Osteoblast (primary cell): ENCODE measurements around the gene PAPSS1. TPM values are rescaled to one million over a fixed set of nuclear protein-coding genes. Genes with fewer than 3 reads are reported as not detected.

Experiments used
- DNase-seq: peaks from one replicate; pipeline ENCODE4 v3.0.0; 2011; ENCODE audit warnings: low spot score, mixed read lengths; ENCODE audit not compliant: insufficient read length; ENCODE audit errors: missing footprints
- H2AFZ ChIP-seq: 2 replicates; pipeline ENCODE4 v1.6.0; 2011; ENCODE audit warnings: mild to moderate bottlenecking, low read length
- H3K27ac ChIP-seq: 2 replicates; pipeline ENCODE4 v1.5.1; 2011; ENCODE audit warnings: mild to moderate bottlenecking, low read depth, low read length, moderate library complexity
- H3K27me3 ChIP-seq: 2 replicates; pipeline ENCODE4 v1.6.0; 2012; ENCODE audit warnings: mild to moderate bottlenecking, control low read depth, inconsistent platforms, low read length, moderate library complexity; ENCODE audit not compliant: insufficient read depth
- H3K36me3 ChIP-seq: 2 replicates; pipeline ENCODE4 v1.5.1; 2011; ENCODE audit warnings: mild to moderate bottlenecking, low read length, control low read depth, moderate library complexity; ENCODE audit not compliant: insufficient read depth
- H3K4me1 ChIP-seq: 2 replicates; pipeline ENCODE4 v1.5.1; 2011; ENCODE audit warnings: mild to moderate bottlenecking, low read length, control low read depth, moderate library complexity; ENCODE audit not compliant: insufficient read depth
- H3K4me2 ChIP-seq: 2 replicates; pipeline ENCODE4 v1.6.0; 2011; ENCODE audit warnings: mild to moderate bottlenecking, low read length; ENCODE audit not compliant: insufficient read depth
- H3K4me3 ChIP-seq: fragments of 200-600 bp; sonication (generic); 3 replicates; pipeline ENCODE4 v1.5.1; 2012; ENCODE audit warnings: mild to moderate bottlenecking, low read length, inconsistent platforms; ENCODE audit not compliant: insufficient read depth
- H3K79me2 ChIP-seq: 2 replicates; pipeline ENCODE4 v1.6.0; 2012; ENCODE audit warnings: mild to moderate bottlenecking, low read length, control low read depth, inconsistent platforms; ENCODE audit not compliant: insufficient read depth
- H3K9me3 ChIP-seq: 2 replicates; pipeline ENCODE4 v1.5.1; 2011; ENCODE audit warnings: low read depth, low read length, control low read depth
- H4K20me1 ChIP-seq: 2 replicates; pipeline ENCODE4 v1.6.0; 2012; ENCODE audit warnings: mild to moderate bottlenecking, low read length, control low read depth; ENCODE audit not compliant: insufficient read depth
- total RNA-seq: library from RNA; depleted of rRNA; stranded (reverse); fragments of >200 nt; gene quantifications from 2 replicates; pipeline ENCODE4 v1.2.3, GENCODE V29; 2012
- TF ChIP-seq, protein P1 (sequence below): IDR thresholded peaks from 2 replicates; pipeline ENCODE4 v1.5.1; 2011; ENCODE audit warnings: mild to moderate bottlenecking, low read depth, low read length, moderate library complexity; ENCODE audit errors: extremely low read depth

PAPSS1 gene
- total RNA-seq, 1 donor = 123 TPM

DNA sequence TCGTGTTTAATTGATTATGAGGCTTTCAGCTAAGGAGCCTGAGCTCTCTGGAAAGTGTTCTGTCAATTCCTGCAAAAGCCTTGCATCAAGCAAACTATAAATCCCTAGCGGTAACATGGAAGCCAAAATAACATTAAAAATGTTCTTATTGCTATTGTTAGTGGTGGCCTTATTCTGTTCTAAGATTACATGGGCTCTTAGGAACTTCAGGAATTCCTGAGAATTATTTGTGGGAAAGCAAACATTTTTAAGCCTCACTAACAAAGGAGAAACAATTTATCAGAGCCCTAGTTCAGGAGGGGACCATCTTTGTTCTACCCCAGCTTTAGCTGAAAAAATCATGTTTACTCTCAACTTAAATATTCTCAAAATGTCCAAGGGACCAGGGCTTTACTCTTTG is 119.6 kb downstream of the PAPSS1 start:
- H3K36me3 ChIP-seq = no peaks in the 10 kb centered on the region
- no peak overlapping the region for H3K4me3 ChIP-seq
- DNase-seq = no peak
- no peaks in the 10 kb centered on the region for H3K9me3 ChIP-seq
- no peaks in the 10 kb centered on the region for H4K20me1 ChIP-seq
- H3K4me1 ChIP-seq = peaks cover 13% of the 10 kb centered on the region
- TF ChIP-seq, protein P1, sequence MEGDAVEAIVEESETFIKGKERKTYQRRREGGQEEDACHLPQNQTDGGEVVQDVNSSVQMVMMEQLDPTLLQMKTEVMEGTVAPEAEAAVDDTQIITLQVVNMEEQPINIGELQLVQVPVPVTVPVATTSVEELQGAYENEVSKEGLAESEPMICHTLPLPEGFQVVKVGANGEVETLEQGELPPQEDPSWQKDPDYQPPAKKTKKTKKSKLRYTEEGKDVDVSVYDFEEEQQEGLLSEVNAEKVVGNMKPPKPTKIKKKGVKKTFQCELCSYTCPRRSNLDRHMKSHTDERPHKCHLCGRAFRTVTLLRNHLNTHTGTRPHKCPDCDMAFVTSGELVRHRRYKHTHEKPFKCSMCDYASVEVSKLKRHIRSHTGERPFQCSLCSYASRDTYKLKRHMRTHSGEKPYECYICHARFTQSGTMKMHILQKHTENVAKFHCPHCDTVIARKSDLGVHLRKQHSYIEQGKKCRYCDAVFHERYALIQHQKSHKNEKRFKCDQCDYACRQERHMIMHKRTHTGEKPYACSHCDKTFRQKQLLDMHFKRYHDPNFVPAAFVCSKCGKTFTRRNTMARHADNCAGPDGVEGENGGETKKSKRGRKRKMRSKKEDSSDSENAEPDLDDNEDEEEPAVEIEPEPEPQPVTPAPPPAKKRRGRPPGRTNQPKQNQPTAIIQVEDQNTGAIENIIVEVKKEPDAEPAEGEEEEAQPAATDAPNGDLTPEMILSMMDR = no peak
- H2AFZ ChIP-seq = peak overlapping the region; percentile 21
- no peaks in the 10 kb centered on the region for H3K27me3 ChIP-seq
- H3K27ac ChIP-seq = peak overlapping the region; percentile 44
- no peaks in the 10 kb centered on the region for H3K79me2 ChIP-seq
- H3K4me2 ChIP-seq = peak overlapping the region; percentile 2

DNA sequence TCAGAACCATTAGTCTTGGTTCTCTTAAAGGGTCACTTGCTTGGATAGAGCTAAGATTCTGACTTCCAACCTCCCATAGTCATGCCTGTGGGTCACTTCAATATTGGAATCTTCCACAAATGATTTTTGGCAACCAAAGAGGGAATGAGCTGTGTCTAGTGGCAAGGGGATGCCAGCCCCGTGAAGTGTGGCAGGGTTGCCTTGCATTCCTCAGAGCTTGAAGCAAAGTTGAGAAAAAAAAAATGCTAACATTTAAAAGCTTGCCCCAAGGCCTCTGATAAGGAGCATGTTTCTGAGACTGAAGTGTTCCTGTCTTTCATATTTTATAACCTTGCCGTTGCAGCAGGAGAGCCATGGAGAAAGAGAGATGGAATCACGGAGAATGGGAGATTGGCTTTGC is 120.2 kb downstream of the PAPSS1 start:
- DNase-seq = no peak
- Histone ChIP-seq H3K4me2 (peak overlapping the region; percentile 2), H3K4me3 (no peak overlapping the region), H3K36me3 (no peaks in the 10 kb centered on the region), H2AFZ (peak overlapping the region; percentile 21), H3K9me3 (no peaks in the 10 kb centered on the region), H3K27ac (peak overlapping the region; percentile 44), H3K4me1 (peaks cover 13% of the 10 kb centered on the region), H3K79me2 (no peaks in the 10 kb centered on the region), H3K27me3 (no peaks in the 10 kb centered on the region), H4K20me1 (no peaks in the 10 kb centered on the region)
- TF ChIP-seq, protein P1 = no peak

DNA sequence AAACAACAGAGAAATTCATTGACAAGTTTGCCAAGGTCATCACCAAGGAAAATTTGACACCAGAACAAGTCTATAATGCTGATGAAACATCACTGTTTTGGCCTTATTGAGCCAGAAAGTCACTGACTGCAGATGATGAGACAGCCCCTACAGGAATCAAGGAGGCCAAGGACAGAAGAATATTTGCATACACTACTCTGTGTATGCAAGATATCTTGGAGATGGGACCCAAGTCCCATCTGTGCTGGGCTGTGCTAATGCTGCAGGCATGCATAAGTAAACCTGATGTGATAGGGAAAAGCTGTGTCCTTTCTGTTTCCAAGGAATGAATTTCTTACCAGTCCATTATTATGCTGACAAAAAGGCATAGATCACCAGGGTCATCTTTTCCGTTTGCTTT is 126.8 kb downstream of the PAPSS1 start:
- no peak overlapping the region for H3K4me2 ChIP-seq
- TF ChIP-seq, protein P1 = no peak

DNA sequence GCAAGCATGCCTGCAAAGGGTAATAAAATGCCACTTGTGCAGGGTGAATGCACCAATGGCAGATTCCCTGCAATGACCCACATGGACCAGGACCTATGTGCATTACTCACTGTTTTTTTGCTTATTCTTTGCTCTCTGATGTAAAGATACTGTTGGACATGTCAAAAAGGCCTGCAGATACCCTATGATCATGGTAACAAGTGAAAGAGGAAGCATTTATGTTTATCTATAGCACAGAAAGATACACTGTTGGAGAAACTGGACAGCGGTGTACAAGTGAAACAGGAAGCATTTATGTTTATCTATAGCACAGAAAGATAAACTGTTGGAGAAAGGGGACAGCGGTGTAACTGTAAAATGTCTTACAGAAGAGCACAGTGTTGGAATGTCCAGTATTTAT is 127.5 kb downstream of the PAPSS1 start:
- Histone ChIP-seq H3K9me3 (peaks cover 6% of the 10 kb centered on the region), H3K79me2 (no peaks in the 10 kb centered on the region), H3K4me2 (no peak overlapping the region), H4K20me1 (no peaks in the 10 kb centered on the region), H3K4me3 (no peak overlapping the region), H3K27ac (no peak overlapping the region), H3K4me1 (no peaks in the 10 kb centered on the region), H3K36me3 (no peaks in the 10 kb centered on the region), H3K27me3 (no peaks in the 10 kb centered on the region), H2AFZ (no peak overlapping the region)
- TF ChIP-seq, protein P1 = no peak
- DNase-seq = no peak

More for the DNA sequence above, 126.8 kb downstream of the PAPSS1 start:
- peaks cover 6% of the 10 kb centered on the region for H3K9me3 ChIP-seq
- H3K79me2 ChIP-seq = no peaks in the 10 kb centered on the region
- H3K27me3 ChIP-seq = no peaks in the 10 kb centered on the region
- no peak for DNase-seq
- no peak overlapping the region for H2AFZ ChIP-seq
- H3K36me3 ChIP-seq = no peaks in the 10 kb centered on the region
- H3K27ac ChIP-seq = no peak overlapping the region
- H4K20me1 ChIP-seq = no peaks in the 10 kb centered on the region
- H3K4me3 ChIP-seq = no peak overlapping the region
- no peaks in the 10 kb centered on the region for H3K4me1 ChIP-seq
